GM19351 (cell line): ENCODE measurements around the gene ZNF514.
A peak's percentile ranks its signal among the peaks of the same experiment; 100 is the strongest.
"Not testable (repeated sequence)": the region's sequence is repeated elsewhere in the genome, so short reads cannot be mapped to it uniquely, and the experiment has no call there.

ENCODE experiments used
- ATAC-seq: cut with Tn5 transposase; IDR thresholded peaks from one replicate; pipeline ENCODE4 v1.9.1; 2021; ENCODE audit warnings: mild to moderate bottlenecking, moderate library complexity; ENCODE audit not compliant: unreplicated experiment

ZNF514 gene

GRCh38 chr2:95159690-95160449 lies at the start of gene ZNF514:
Gene ZNF514, minus strand, starts transcription at chr2:95159848. Its CDS starts 6,595 bp downstream, at chr2:95153253.
- peak; percentile 90 for ATAC-seq

DNA sequence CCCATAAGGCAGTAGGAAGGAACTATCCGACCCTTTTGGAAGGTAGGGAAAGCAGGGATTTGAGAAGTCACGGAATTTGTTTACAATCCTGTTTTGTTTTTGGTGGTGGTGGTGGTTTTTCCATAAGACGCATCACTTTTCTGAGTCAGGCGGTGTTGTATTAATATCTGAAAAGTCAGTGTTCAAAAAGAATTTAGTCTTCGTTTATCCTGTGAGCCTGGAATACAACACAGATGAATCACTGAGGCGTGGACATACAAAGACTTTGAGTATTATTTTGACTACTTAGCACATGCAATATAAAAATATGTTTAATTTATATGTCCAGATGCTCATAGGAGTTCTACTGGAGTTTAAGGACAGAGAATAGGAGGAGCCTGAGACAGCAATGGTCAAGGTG lies 48.5 kb upstream of the ZNF514 start:
- ATAC-seq = no peak

GRCh38 chr2:95207111-95207961 lies 47.7 kb upstream of the ZNF514 start, which contains the start of gene ZNF892:
Gene ZNF892, plus strand, starts transcription at chr2:95207521. Its CDS starts 295 bp downstream, at chr2:95207816.
- peak; percentile 92 for ATAC-seq

- no peak for ATAC-seq
These were observed 46.4 kb upstream of the ZNF514 start for GRCh38 chr2:95206096-95206495.

DNA sequence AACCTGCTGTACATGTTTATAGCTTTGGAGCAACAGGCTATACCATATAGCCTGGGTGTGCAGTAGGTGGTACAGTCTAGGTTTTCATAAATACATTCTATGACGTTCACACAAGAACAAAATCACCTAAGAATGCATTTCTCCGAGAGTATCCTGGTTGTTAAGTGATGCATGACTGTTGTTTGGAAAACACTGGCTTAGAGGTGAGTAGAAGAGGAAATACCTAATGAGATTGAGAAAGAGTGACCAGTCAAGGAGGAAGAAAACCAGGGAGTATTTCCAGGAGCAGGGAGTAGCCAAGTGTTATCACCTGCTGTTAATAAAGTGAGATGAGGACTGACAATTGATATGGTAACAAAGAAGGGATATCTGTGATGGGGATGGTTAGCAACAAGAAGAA lies 44.7 kb upstream of the ZNF514 start:
- no peak for ATAC-seq

DNA sequence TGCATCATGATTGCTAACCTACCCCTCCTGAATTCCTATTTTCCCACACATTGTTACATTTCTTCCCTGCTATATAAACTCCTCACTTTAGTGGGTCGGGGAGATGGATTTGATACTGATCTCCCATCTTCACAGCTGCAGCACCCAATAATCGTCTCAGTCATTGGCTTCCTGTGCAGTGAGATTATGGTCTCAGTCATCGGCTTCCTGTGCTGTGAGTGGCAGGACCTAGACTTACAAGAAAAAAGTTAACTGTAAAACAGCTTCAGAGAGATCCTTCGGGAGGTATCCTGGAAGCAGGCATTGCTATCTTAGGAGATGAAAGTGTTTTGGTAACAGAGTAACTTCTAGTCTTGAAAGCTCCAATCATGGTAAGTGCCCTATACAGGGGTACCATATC lies 44.3 kb upstream of the ZNF514 start:
- ATAC-seq = no peak

GRCh38 chr2:95192956-95193355 lies 33.3 kb upstream of the ZNF514 start:
- not testable (repeated sequence) for ATAC-seq

DNA sequence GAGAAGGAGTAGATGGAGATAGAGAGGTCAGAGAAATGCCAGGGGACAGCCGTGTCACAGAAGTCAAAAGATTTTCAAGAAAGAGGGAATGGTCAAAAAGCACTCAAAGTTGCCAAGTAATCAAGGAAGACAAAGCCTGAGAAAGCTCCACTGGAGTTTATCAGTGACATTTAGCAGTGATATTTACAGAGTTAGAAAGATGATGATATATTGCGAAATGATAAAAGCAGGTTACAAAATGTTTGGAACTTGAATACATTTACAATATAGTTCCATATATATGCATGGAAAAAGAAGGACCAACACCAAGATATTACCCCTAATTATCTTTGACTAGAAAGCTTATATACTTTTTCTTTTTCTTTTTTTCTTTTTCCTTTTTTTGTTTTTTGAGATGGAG lies 26.3 kb upstream of the ZNF514 start:
- ATAC-seq = no peak

- no peak for ATAC-seq
These were observed 25.5 kb upstream of the ZNF514 start for GRCh38 chr2:95185197-95185596.

DNA sequence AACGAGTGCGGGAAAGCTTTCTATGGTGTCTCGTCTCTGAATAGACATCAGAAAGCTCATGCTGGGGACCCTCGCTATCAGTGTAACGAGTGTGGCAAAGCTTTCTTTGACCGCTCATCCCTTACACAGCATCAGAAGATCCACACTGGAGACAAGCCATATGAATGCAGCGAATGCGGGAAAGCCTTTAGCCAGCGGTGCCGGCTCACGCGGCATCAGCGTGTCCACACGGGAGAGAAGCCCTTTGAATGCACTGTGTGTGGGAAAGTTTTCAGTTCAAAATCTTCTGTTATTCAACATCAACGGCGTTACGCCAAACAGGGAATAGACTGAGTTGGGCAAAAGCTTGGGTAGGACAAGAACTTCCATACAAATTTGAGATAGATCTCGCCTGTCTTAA lies 22.1 kb upstream of the ZNF514 start:
- ATAC-seq = no peak

- ATAC-seq = no peak
These were observed 19.8 kb upstream of the ZNF514 start for GRCh38 chr2:95179451-95179850.

- ATAC-seq = no peak
These were observed 14.4 kb upstream of the ZNF514 start for GRCh38 chr2:95174031-95174542.

DNA sequence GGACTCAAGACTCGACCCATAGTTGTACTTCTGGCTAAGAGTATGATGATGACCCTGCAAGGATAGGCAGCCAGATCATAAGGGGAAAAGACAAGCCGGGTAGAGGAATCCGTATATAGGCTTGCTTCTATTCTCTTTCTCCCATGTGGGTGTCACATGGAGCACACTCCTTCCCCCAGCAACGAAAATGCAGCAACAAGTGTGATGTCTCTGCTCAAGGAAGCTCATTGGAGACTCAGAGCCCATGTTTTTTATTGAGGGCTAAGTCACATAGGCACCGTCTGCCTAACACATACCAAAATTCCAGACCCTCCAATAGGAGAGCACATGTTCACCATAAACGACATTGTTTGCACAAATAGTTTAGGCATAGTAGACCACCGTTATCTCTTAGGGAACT lies 12.3 kb upstream of the ZNF514 start:
- ATAC-seq = no peak

DNA sequence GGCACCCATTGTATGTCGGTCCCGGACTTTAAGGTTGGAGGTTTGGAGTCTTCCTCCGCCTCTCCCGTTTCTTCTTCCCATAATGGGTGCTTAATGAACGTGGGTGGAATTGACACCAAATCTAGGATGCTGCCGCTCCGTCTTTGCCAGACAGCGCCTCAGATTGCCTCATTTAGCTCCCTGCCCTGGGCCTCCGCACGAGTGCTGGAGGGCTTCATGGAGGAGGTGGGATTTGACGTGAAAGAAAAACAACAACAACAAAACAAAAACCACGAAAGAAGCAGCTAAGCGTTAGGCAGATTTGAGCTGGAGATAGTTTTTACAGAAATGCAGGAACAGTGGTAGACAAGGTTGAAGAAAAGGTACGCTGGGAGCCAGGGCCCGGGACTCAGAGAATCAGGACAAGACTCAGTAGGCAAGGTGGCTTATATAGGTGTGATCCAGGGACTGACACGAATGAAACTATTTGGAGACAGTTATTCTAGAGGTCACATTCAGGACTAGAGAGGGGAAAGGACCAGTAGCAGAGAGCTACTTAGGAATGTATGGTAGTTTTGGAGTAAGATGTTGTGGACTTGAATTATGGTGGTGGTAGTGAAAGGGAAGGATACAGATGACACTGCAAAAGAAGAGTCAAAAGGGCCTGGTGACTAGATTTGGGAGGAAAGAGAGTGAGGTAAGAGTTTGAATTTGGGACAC lies 6.6 kb upstream of the ZNF514 start:
- ATAC-seq = peak; percentile 20

DNA sequence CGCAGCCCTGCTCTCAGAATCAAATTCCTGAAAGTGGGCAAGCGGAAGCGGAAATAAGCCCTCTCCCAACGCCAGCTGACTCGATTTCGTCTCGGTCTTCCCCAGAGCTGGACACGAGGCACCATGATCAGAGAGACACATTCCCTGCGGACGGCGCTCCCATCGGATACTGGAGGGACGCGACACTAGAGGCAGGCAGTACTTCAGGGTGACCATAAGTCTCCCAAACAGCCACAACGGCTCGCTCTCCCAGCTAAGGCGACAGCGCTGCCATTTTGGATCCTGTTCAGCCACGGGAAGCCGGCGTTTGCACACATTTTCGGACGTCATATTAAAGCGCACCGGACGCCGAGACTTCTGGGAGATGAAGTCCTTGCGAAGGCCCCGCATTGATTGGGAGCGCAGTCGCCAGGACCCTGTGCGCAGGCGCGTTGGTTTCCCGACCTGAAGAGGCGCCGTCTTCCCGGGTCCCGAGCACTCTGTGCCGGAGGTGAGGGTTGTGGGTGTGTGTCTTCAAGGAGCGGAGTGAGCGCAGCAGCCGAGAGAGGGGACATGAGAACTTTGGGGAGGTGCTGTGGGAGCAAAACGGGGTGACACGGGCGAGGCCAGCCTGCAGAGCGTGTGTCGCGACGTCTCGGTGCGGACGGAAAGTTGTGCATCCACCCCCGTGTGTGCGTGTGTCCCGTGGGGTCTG lies 5.9 kb upstream of the ZNF514 start, which contains the start of gene ZNF2:
ZNF2 (plus strand) TSS at position 439 of the 694 bp plus-strand sequence. CDS start 10,418 bp downstream, outside the sequence.
- peak; percentile 94 for ATAC-seq

GRCh38 chr2:95165030-95165370 lies 5.4 kb upstream of the ZNF514 start:
- peak; percentile 11 for ATAC-seq

DNA sequence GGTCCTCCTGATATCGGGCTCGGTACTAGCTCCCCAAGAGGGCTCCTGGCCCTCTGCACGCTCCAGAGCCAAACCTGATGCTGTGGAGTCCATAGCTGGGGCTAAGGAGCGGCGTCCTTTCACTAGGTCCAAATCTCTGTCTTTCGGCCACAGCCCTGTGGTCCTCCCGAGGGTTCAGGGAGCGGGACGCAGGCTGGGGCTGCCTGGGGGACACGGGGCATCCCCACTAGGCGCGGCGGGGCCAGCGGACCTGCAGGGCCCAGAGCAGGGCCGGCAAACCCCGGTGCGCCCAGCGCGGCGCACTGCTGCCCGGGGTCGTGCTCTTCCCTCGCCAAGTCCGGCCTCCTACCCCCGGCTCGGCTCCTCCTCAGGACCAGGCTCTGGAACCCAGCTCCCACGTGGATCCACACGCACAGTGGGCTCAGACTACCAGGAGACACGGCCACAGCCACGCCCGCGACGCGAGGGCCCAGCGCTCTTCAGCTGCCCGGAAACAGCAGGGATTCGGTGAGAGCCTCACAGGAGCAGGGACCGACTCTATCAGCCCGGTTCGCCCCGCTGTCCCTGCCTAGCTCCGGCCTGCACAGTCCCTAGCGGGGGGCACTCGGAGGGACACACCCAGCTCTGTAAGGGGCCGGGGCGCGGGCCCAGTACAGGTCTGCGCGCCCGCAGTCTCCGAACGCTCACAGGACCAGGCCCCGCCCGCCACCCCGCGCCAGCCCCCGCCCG lies 593 bp downstream of the ZNF514 start:
- peak; percentile 49 for ATAC-seq

DNA sequence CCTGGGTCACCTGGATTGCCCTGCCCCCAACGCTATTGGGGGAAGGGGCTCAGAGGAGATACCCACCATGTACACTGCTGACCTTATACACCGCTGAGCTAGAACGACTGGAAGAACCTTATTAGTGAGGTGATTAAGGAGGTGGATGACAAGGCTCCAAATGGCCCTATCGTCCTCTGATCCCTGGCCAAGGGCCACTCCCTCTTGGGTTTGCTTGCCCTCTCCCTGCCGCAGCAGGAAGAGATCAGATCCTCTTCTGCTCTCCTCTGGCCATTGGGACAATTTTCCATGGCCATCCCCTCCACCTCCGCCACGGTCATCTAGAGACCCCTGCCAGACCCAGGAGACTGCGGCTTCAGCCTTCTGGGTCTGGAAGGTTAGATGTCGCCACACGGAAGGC lies 1.2 kb downstream of the ZNF514 start:
- ATAC-seq = no peak

DNA sequence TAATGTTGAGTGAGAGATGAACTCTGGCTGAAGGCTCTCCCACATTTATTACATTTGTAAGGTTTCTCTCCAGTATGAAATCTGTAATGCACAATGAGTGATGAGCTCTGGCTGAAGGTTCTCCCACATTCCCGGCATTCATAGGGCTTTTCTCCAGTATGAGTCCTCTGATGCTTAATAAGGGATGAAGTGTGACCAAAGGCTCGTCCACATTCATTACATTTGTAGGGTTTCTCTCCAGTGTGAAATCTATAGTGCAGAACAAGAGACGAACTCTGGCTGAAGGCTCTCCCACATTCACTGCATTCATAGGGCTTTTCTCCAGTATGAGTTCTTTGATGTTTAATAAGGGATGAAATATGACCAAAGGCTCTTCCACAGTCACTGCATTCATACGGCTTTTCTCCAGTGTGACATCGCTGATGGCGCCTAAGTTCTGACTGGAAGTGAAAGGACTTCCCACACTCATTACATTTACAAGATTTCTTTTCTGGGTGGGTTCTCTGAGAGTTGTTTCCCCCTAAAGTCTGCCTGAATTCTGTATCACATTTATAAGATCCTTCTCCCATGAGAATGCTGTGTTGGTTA lies 10.2 kb downstream of the ZNF514 start:
- no peak for ATAC-seq
